Peyer's patch (tissue), 4 donors: ENCODE results near the gene KRT79. TPM values are rescaled to one million over a fixed set of nuclear protein-coding genes. Genes with fewer than 3 reads are reported as not detected.

ENCODE experiments used
- DNase-seq, 3 donors: peaks; one replicate each; pipeline ENCODE4 v3.0.0-alpha.2; 2017 to 2019
- H3K27ac ChIP-seq, 4 donors: fragments of 200-600 bp; sonication (generic); one replicate each; pipeline ENCODE4 v1.5.1; 2016 to 2019
- H3K27me3 ChIP-seq, 2 donors: fragments of 200-600 bp; sonication (generic); one replicate each; pipeline ENCODE4 v1.5.1; 2019
- H3K36me3 ChIP-seq, 3 donors: fragments of 200-600 bp; sonication (generic); one replicate each; pipeline ENCODE4 v1.5.1; 2016 to 2019
- H3K4me1 ChIP-seq, 4 donors: fragments of 200-600 bp; sonication (generic); one replicate each; pipeline ENCODE4 v1.5.1; 2016 to 2019
- H3K4me3 ChIP-seq, 4 donors: fragments of 200-600 bp; sonication (generic); 1 replicate in 3 of 4; 2 replicates in 1 of 4; pipeline ENCODE4 v1.5.1; 2016 to 2019; ENCODE audit warnings: mild to moderate bottlenecking in 1 of 4
- H3K9me3 ChIP-seq, 4 donors: fragments of 200-600 bp; sonication (generic); one replicate each; pipeline ENCODE4 v1.5.1; 2016 to 2019; ENCODE audit warnings: mild to moderate bottlenecking in 1 of 4
- POLR2A ChIP-seq, 2 donors: fragments of 450-650 bp; IDR thresholded peaks; one replicate each; pipeline ENCODE4 v1.5.1; 2017; ENCODE audit warnings: antibody characterized with exemption in 2 of 2, mild to moderate bottlenecking in 2 of 2, moderate library complexity in 2 of 2
- total RNA-seq, 4 donors: library from RNA; depleted of rRNA; stranded (reverse); fragments of >200 nt; gene quantifications; one replicate each; pipeline ENCODE4 v1.1.0, GENCODE V29; 2016
- TF ChIP-seq, protein P1 (sequence below), 6 experiments: fragments of 450-650 bp in 4 of 6; fragments of 200-600 bp in 2 of 6; sonication (generic) in 1 of 6; IDR thresholded peaks; one replicate each; pipeline ENCODE4 v1.5.1; 2017 to 2019; ENCODE audit warnings: antibody characterized with exemption in 6 of 6, mild to moderate bottlenecking in 3 of 6, moderate library complexity in 1 of 6

The KRT79 gene
- total RNA-seq, 4 donors from 2014 or later, result not detected

- Histone ChIP-seq H3K4me3 (no peak overlapping the region), H3K27me3 (no peaks in the 10 kb centered on the region), H3K9me3 (no peaks in the 10 kb centered on the region), H3K4me1 (no peaks in the 10 kb centered on the region), H3K27ac (no peak overlapping the region), H3K36me3 (no peaks in the 10 kb centered on the region)
- TF ChIP-seq POLR2A (IDR thresholded peaks at IDR 0.05), result no peak
- TF ChIP-seq, protein P1, sequence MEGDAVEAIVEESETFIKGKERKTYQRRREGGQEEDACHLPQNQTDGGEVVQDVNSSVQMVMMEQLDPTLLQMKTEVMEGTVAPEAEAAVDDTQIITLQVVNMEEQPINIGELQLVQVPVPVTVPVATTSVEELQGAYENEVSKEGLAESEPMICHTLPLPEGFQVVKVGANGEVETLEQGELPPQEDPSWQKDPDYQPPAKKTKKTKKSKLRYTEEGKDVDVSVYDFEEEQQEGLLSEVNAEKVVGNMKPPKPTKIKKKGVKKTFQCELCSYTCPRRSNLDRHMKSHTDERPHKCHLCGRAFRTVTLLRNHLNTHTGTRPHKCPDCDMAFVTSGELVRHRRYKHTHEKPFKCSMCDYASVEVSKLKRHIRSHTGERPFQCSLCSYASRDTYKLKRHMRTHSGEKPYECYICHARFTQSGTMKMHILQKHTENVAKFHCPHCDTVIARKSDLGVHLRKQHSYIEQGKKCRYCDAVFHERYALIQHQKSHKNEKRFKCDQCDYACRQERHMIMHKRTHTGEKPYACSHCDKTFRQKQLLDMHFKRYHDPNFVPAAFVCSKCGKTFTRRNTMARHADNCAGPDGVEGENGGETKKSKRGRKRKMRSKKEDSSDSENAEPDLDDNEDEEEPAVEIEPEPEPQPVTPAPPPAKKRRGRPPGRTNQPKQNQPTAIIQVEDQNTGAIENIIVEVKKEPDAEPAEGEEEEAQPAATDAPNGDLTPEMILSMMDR (IDR thresholded peaks at IDR 0.05), result no peak
- DNase-seq, result no peak
These were observed 3.3 kb upstream of the KRT79 start for GRCh38 chr12:52837413-52837741.

GRCh38 chr12:52836491-52837412, 2.6 kb upstream of the KRT79 start:
- no peak overlapping the region for H3K4me3 ChIP-seq
- TF ChIP-seq POLR2A (IDR thresholded peaks at IDR 0.05), result no peak
- TF ChIP-seq, protein P1 (IDR thresholded peaks at IDR 0.05), result no peak
- no peaks in the 10 kb centered on the region for H3K27me3 ChIP-seq
- no peak overlapping the region for H3K27ac ChIP-seq
- no peaks in the 10 kb centered on the region for H3K4me1 ChIP-seq
- no peaks in the 10 kb centered on the region for H3K36me3 ChIP-seq
- H3K9me3 ChIP-seq, result no peaks in the 10 kb centered on the region
- DNase-seq, result no peak

DNA sequence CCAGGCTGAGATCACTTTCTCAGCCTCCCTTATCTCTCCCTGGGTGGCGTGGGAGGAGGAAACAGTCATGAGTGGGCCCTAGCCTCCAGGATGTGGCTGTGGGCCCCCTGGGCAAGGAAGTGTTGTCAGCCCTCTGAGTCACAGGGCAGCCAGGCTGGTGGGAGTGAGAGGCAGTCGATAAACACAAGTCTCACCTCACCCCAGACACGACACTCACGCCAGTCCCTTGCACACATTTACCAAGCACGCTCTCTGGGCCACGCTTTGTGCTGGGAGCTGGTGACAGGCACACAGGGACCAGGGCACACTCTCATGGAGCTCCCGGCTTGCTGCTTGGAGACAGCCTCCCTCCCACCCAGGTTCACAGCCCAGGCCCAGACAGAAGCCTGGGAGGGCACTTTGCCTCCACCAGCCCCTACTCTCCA, 1.9 kb upstream of the KRT79 start:
- Histone ChIP-seq H3K4me3 (no peak overlapping the region), H3K27ac (no peak overlapping the region), H3K4me1 (no peaks in the 10 kb centered on the region), H3K9me3 (no peaks in the 10 kb centered on the region), H3K27me3 (no peaks in the 10 kb centered on the region), H3K36me3 (no peaks in the 10 kb centered on the region)
- no peak for DNase-seq
- TF ChIP-seq POLR2A (IDR thresholded peaks at IDR 0.05), result no peak
- TF ChIP-seq, protein P1 (IDR thresholded peaks at IDR 0.05), result no peak

DNA sequence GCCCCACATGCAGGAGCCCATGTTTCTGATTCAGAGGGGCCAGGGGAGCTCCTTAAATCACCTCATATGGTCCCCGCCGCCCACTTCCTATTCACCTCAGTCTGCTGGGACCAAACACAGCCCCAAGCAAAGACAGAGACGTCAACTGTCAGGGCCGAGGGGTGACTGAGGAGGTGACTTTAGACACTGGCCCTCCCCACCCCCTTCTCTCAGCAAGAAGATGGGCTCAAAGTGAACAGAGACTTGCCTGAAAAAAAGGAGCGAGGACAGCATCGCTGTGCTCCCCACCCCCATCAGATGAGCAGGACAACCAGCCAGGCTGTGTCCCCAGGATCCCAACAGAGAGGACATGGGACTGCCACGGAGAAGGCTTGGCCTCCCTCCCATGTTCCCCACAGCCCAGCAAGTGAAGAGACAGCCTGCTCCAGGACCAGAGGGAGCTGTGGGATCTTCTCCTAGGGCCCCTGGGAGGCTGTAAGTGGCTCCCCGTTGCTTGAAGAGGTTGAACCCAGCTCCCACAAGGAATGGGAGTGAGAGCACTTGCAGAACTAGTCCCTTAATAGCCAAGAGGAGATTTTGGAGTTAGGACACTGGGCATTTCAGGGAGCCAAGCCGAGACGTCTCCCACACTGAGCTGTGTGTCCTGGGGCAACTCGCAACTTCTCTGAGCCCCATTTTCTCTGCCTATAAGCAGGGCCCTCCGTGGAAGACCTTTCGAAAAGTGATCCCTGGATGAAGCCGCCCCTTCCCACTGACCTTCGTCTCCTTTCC, 1.3 kb upstream of the KRT79 start:
- H3K4me1 ChIP-seq, result no peaks in the 10 kb centered on the region
- no peak for DNase-seq
- H3K4me3 ChIP-seq, result no peak overlapping the region
- H3K9me3 ChIP-seq, result no peaks in the 10 kb centered on the region
- H3K27ac ChIP-seq, result no peak overlapping the region
- no peaks in the 10 kb centered on the region for H3K27me3 ChIP-seq
- TF ChIP-seq, protein P1 (IDR thresholded peaks at IDR 0.05), result no peak
- TF ChIP-seq POLR2A (IDR thresholded peaks at IDR 0.05), result no peak
- H3K36me3 ChIP-seq, result no peaks in the 10 kb centered on the region

DNA sequence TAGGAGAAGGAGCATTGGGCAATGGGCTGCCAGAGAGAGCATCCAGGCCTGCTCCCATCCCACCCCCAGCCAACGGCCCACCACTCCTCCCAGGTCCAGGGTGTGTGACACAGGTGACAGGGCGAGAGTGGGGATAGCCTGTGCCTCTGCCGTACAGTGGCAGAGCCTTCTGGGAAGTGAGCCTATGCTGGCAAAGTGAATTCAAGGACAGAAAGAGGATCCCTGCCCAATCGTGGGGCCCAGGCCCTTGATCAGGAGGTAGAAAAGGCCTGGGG, 553 bp upstream of the KRT79 start:
- Histone ChIP-seq H3K4me3 (no peak overlapping the region), H3K36me3 (no peaks in the 10 kb centered on the region), H3K27me3 (no peaks in the 10 kb centered on the region), H3K9me3 (no peaks in the 10 kb centered on the region), H3K27ac (no peak overlapping the region), H3K4me1 (no peaks in the 10 kb centered on the region)
- TF ChIP-seq POLR2A (IDR thresholded peaks at IDR 0.05), result no peak
- TF ChIP-seq, protein P1 (IDR thresholded peaks at IDR 0.05), result no peak
- DNase-seq, result no peak
